ENCODE results near the gene MAP2. TPM values are rescaled to one million over a fixed set of nuclear protein-coding genes. Genes with fewer than 3 reads are reported as not detected.

MAP2 gene
- total RNA-seq, 2 experiments from 2014 or later, result 0.12 TPM; not detected in 1

DNA sequence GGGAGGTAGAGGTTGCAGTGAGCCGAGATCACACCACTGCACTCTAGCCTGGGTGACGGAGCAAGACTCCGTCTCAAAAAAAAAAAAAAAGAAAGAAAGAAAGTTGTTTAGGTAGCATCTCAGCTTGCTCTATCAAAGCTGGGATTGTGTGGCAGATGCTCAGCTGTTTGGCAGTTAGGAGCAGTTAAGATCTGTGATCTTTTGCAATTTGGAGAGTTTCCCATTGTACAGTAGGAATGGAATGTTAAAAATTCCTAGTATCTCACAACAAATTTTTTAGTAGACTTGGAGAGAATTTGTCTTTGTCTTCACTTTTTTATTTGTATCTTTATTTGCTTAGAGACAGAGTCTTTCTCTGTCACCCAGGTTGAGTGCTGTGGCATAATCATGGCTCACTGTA lies 224.9 kb downstream of the MAP2 start:
- no peaks in the 10 kb centered on the region for H3K4me1 Mint-ChIP-seq
- no peak overlapping the region for H3K27ac Mint-ChIP-seq
- POLR2A ChIA-PET, result no interaction called here

DNA sequence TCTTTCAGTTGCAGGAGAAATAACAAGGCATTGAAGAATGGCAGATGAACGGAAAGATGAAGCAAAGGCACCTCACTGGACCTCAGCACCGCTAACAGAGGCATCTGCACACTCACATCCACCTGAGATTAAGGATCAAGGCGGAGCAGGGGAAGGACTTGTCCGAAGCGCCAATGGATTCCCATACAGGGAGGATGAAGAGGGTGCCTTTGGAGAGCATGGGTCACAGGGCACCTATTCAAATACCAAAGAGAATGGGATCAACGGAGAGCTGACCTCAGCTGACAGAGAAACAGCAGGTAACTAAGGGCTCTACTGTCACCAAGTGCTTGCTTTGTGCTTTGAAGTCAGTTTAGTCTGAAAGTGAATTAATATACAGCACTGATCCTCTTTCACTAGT lies 229.3 kb downstream of the MAP2 start:
- DNase-seq, result no peak
- Mint-ChIP-seq H3K27ac (no peak overlapping the region), H3K9me3 (no peaks in the 10 kb centered on the region), H3K4me3 (no peak overlapping the region), H3K36me3 (ENCODE audit: low read depth) (no peaks in the 10 kb centered on the region), H3K4me1 (no peaks in the 10 kb centered on the region), H3K27me3 (no peaks in the 10 kb centered on the region)
- ChIA-PET CTCF (no interaction called here), POLR2A (no interaction called here)

More for the DNA sequence above, 224.9 kb downstream of the MAP2 start:
- H3K27me3 Mint-ChIP-seq, result no peaks in the 10 kb centered on the region
- no peak overlapping the region for H3K4me3 Mint-ChIP-seq
- DNase-seq, result no peak
- CTCF ChIA-PET, result no interaction called here
- H3K9me3 Mint-ChIP-seq, result no peaks in the 10 kb centered on the region
- no peaks in the 10 kb centered on the region for H3K36me3 Mint-ChIP-seq (ENCODE audit: low read depth)

DNA sequence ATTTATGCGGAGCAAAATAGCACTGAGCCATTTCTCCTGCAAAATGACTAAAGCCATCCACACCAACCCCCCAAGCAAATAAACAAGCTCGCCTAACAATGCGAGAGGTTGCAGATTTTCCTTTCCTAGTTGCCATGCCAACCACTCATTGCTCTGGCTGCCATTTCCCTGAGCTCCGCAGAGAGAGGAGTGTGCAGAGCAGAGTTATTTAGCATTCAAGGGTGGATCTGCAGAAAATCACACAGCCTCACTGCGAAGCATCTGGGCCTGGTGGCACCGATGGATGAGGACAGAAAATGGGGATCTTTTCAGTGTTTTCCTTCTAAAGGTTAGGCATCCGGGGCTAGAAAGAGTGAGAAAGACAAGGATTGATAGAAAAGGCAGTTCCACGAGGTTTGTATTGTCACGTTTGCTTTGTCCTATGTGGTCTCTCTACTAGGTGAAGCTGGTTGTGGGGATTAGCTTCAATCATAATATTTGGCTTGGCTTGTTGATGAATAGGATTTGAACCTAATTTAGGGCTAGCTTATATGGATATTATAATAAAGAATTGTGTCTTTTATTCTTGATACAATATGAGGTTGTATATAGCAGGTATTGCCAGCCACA lies 237.5 kb downstream of the MAP2 start:
- no peak for DNase-seq
- ChIA-PET POLR2A (no interaction called here), CTCF (interaction anchor here (1.6 kb wide), 1 partner anchor 14 kb away, joined by 3 read pairs; no protein-coding TSS in a partner anchor)
- Mint-ChIP-seq H3K4me3 (no peak overlapping the region), H3K27me3 (no peaks in the 10 kb centered on the region), H3K27ac (no peak overlapping the region), H3K9me3 (no peaks in the 10 kb centered on the region), H3K36me3 (ENCODE audit: low read depth) (no peaks in the 10 kb centered on the region), H3K4me1 (no peaks in the 10 kb centered on the region)

DNA sequence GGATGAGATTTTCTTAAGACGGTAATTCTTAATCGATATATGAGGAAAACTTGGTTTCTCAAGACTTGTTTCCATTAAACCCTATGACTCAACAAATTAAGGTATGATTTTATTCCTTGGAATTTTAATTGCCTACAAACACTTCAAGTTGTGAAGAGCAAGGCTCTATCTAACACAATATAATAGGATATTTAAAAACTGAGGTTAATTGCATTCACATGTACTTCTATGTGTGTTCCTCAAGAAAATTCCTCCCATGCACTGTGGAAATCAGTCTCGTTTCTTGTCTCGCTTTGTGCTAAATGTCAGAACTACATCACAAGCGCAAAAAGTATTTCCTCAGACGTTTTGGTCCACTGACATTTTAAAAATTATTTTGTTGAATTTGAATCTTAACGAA lies 238.2 kb downstream of the MAP2 start:
- Mint-ChIP-seq H3K4me3 (no peak overlapping the region), H3K9me3 (no peaks in the 10 kb centered on the region), H3K36me3 (ENCODE audit: low read depth) (no peaks in the 10 kb centered on the region), H3K27ac (no peak overlapping the region), H3K27me3 (no peaks in the 10 kb centered on the region), H3K4me1 (no peaks in the 10 kb centered on the region)
- POLR2A ChIA-PET, result no interaction called here
- DNase-seq, result no peak
- CTCF ChIA-PET, result interaction anchor here (1.6 kb wide), 1 partner anchor 15 kb away, joined by 3 read pairs; no protein-coding TSS in a partner anchor

DNA sequence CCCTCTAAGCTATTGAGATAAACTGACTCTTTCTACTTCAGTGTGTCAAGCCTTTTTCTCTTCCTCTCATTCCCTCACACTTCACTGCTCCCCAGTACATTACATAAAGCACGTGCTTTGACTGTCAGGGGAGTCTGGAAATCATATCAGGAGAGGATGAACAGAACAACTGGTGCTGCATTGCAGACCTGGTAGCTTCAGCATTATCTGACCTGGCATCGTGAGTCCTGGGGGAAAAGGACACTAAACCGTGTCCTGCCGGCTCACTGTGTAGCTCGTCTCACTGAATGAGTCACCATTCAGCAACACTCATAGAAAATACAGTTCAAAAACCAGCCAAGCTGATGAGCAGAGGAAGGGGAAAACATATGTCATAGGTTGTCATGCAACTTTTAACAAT lies 239.3 kb downstream of the MAP2 start:
- H3K4me1 Mint-ChIP-seq, result no peaks in the 10 kb centered on the region
- H3K9me3 Mint-ChIP-seq, result no peaks in the 10 kb centered on the region
- ChIA-PET POLR2A (no interaction called here), CTCF (no interaction called here)
- no peaks in the 10 kb centered on the region for H3K27me3 Mint-ChIP-seq
- no peaks in the 10 kb centered on the region for H3K36me3 Mint-ChIP-seq (ENCODE audit: low read depth)
- no peak overlapping the region for H3K4me3 Mint-ChIP-seq
- no peak for DNase-seq
- no peak overlapping the region for H3K27ac Mint-ChIP-seq

DNA sequence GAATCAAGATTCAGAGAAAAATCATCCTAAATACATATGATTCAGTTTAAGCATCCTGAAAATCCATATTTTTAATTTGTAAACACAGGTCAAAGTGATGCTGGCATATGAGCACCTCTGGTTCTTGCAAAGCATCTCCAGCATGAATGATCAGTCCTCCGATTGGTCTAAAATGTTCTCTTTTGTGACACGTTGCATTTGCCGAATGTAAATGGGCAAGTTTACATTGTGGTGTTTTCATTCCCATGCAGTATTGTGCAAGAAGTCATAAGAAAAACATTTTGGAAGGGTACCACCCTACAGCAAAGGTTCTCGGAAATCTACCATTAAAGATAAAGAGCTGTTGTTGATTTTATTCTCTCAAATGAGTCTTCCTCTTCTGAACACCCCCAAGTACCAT lies 239.8 kb downstream of the MAP2 start:
- Mint-ChIP-seq H3K27me3 (no peaks in the 10 kb centered on the region), H3K4me1 (no peaks in the 10 kb centered on the region), H3K36me3 (ENCODE audit: low read depth) (no peaks in the 10 kb centered on the region), H3K4me3 (no peak overlapping the region), H3K9me3 (no peaks in the 10 kb centered on the region), H3K27ac (no peak overlapping the region)
- POLR2A ChIA-PET, result no interaction called here
- no peak for DNase-seq
- CTCF ChIA-PET, result no interaction called here

DNA sequence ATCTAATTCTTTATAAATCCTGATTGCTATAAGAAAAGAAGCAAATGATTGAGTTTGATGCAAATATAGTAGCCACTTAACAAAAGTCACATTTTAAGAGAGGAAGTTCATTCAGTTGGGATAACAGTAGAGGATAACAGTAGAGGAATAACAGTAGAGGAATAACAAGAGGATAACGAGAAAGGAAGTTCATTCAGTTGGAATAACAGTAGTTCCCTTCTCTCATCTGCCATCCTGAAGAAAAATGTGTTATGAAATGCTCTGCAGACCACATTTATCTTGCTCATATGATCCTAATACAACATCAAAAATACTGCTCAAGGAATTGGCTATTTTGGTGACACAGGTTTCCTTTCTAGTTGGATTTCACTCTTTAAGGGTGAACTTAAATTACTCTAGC lies 242.4 kb downstream of the MAP2 start:
- Mint-ChIP-seq H3K4me1 (no peaks in the 10 kb centered on the region), H3K27ac (no peak overlapping the region), H3K9me3 (no peaks in the 10 kb centered on the region), H3K4me3 (no peak overlapping the region), H3K27me3 (no peaks in the 10 kb centered on the region), H3K36me3 (ENCODE audit: low read depth) (no peaks in the 10 kb centered on the region)
- ChIA-PET CTCF (no interaction called here), POLR2A (no interaction called here)
- DNase-seq, result no peak

DNA sequence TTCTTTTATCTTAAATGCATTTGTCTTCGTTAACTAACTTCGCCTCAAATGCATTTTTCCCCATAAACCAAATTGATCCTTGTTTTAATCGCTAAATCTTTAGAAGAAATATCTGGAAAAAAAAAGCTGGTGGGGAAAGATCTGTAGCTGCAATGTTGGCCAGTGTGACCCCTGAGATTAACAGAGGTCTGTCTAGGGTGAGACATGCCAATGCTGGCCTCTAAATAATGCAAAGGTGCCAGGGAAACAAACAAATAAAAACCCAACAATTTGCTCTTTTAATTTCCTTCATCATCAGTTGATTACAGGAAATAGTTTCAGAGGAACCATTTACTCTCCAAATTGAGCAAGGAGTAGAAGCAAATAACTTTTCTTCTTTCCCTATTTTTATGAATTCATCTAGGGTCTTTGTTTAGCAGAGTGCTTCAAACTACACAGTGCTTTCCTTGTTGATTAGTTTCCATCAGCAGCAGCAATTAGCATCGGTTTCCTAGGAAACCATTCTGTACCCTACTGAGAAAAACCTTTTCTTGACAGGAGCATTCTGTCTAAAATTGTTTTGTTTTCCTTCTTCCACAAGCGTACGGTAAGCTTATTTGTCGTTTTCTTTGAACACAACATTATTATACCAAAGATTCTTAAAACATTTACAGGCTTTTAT lies 247.3 kb downstream of the MAP2 start:
- Mint-ChIP-seq H3K27me3 (no peaks in the 10 kb centered on the region), H3K4me1 (no peaks in the 10 kb centered on the region), H3K9me3 (no peaks in the 10 kb centered on the region), H3K27ac (no peak overlapping the region), H3K36me3 (ENCODE audit: low read depth) (no peaks in the 10 kb centered on the region), H3K4me3 (no peak overlapping the region)
- POLR2A ChIA-PET, result no interaction called here
- CTCF ChIA-PET, result no interaction called here
- DNase-seq, result no peak

DNA sequence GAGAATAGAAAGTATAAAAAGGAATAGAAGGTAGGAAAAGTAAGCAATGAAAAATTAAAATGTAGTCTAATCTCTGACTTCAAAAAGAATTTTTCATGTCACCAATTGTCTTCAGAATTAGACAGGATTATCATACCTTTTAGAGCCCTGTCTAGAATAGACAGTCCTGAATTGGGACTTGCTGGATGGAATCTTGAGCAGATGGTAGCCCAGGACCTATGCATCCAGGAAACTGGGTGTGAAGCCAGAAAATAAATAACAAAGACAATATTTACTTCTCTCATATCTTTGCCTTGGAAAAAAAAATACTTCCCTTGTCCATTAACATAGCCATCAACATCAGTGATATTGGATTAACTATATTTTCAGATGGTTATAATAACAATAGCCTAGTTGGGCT lies 250.0 kb downstream of the MAP2 start:
- Mint-ChIP-seq H3K4me1 (no peaks in the 10 kb centered on the region), H3K27ac (no peak overlapping the region), H3K36me3 (ENCODE audit: low read depth) (no peaks in the 10 kb centered on the region), H3K9me3 (no peaks in the 10 kb centered on the region), H3K27me3 (no peaks in the 10 kb centered on the region), H3K4me3 (no peak overlapping the region)
- no peak for DNase-seq
- POLR2A ChIA-PET, result no interaction called here
- CTCF ChIA-PET, result no interaction called here

DNA sequence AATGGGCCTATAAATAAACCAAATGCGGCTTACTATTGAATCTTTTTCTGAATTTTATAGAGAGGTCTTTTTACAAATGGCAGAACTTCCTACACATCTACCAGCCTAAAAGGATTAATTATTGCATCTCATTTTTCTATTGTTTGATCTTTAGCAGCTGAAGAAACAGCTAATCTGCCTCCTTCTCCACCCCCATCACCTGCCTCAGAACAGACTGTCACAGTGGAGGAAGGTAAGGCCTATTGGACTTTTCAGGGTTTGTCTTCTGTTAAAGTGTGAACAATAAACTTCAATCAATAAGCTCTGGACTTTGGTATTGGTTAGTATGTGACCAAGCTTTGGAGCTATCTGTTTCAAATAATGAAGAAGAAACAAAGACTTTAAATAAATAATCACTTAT lies 256.7 kb downstream of the MAP2 start:
- no peaks in the 10 kb centered on the region for H3K36me3 Mint-ChIP-seq (ENCODE audit: low read depth)
- no peaks in the 10 kb centered on the region for H3K9me3 Mint-ChIP-seq
- H3K4me3 Mint-ChIP-seq, result no peak overlapping the region
- ChIA-PET CTCF (no interaction called here), POLR2A (no interaction called here)
- no peak for DNase-seq
- H3K27ac Mint-ChIP-seq, result no peak overlapping the region
- H3K4me1 Mint-ChIP-seq, result no peaks in the 10 kb centered on the region
- peaks cover 3% of the 10 kb centered on the region for H3K27me3 Mint-ChIP-seq

DNA sequence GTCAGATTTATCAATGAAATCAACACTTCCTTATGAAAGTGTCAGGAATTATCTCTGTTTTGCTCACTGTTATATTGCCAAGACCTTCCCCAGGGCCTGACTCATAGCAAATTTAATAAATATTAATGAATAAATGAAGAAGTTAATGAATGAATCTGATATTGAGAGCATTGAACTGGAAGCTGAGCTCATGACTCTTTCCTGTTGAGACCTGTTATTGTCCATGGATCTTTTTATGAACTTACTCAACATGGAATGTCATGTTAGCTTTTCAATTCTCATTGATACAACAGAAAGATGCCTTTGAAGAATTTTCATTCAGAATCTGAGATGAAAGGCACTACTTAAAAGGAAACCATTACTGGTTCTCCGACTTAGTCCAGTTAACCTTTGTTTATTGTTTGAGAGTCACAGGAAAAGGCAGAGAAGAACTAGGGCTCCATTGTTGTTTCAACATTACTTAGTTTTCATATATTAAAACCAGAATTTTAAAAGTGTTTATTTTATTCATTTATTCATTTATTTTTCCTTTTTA lies 257.4 kb downstream of the MAP2 start:
- DNase-seq, result no peak
- H3K36me3 Mint-ChIP-seq (ENCODE audit: low read depth), result no peaks in the 10 kb centered on the region
- no peaks in the 10 kb centered on the region for H3K4me1 Mint-ChIP-seq
- CTCF ChIA-PET, result no interaction called here
- POLR2A ChIA-PET, result no interaction called here
- no peak overlapping the region for H3K4me3 Mint-ChIP-seq
- peaks cover 3% of the 10 kb centered on the region for H3K27me3 Mint-ChIP-seq
- no peak overlapping the region for H3K27ac Mint-ChIP-seq
- no peaks in the 10 kb centered on the region for H3K9me3 Mint-ChIP-seq

DNA sequence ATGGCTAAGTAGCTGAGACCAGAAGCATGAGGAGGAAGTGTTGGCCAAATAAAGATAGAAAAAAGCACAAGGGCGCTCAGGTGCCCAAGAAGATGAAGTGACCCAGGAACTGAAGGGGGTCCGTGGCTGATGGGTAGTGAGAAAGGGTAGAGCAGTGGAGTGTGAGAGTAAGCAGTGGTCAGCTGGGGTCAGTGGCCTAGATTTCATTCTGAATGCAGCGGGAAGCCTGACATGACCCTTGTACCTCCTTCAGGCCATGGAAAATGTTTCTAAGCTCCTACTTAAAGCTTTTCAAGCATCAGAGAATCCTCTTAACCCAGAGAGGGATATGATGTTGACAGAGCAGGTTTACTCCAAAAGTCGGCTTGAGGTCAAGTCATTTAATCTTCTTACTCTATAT lies 258.8 kb downstream of the MAP2 start:
- no peak overlapping the region for H3K27ac Mint-ChIP-seq
- DNase-seq, result no peak
- no peak overlapping the region for H3K4me3 Mint-ChIP-seq
- POLR2A ChIA-PET, result no interaction called here
- CTCF ChIA-PET, result no interaction called here
- no peaks in the 10 kb centered on the region for H3K9me3 Mint-ChIP-seq
- H3K27me3 Mint-ChIP-seq, result peaks cover 3% of the 10 kb centered on the region
- no peaks in the 10 kb centered on the region for H3K36me3 Mint-ChIP-seq (ENCODE audit: low read depth)
- H3K4me1 Mint-ChIP-seq, result no peaks in the 10 kb centered on the region

DNA sequence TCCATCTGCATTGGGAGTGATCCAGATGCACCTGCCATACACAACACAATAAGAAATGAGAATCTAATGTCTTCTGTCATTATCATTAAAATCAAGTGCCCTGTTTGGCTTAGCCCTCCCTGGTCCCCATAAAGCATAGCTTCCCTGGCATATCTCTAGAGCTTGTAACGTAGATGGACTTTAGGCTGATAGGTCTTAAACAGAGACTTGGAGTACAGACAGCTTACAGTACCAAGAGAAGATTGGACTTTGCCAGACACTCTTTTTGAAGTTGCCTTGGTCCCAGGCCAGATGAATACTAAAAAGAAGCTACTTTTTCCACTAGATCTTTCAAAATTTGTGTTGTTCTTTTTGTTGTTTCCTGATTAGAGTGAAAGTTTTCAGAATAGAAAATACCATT lies 261.5 kb downstream of the MAP2 start:
- no peak overlapping the region for H3K27ac Mint-ChIP-seq
- H3K4me1 Mint-ChIP-seq, result no peaks in the 10 kb centered on the region
- POLR2A ChIA-PET, result no interaction called here
- H3K36me3 Mint-ChIP-seq (ENCODE audit: low read depth), result no peaks in the 10 kb centered on the region
- H3K27me3 Mint-ChIP-seq, result peaks cover 3% of the 10 kb centered on the region
- CTCF ChIA-PET, result no interaction called here
- H3K4me3 Mint-ChIP-seq, result no peak overlapping the region
- no peak for DNase-seq
- H3K9me3 Mint-ChIP-seq, result no peaks in the 10 kb centered on the region

DNA sequence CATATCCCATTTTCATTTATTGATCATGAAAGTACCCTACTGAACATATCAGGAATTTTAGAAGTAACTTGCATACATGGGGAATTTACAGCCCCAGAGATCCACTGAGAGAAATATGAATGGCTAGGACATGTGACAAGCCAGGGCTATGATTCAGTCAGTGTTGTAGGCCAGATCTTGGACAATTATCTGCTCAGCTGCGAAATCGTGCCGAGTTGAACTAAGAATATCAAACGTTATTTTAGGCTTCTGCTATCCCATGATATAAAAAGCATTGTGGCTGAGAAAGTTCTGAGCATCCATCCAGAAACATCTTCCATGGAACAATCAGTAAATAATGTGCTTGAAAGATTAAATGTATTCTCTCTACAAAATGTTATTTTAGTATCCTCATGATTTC lies 262.1 kb downstream of the MAP2 start:
- H3K4me3 Mint-ChIP-seq, result no peak overlapping the region
- H3K27ac Mint-ChIP-seq, result no peak overlapping the region
- DNase-seq, result no peak
- ChIA-PET CTCF (no interaction called here), POLR2A (no interaction called here)
- peaks cover 3% of the 10 kb centered on the region for H3K27me3 Mint-ChIP-seq
- no peaks in the 10 kb centered on the region for H3K4me1 Mint-ChIP-seq
- H3K36me3 Mint-ChIP-seq (ENCODE audit: low read depth), result no peaks in the 10 kb centered on the region
- no peaks in the 10 kb centered on the region for H3K9me3 Mint-ChIP-seq
